GM19452 (cell line): ENCODE measurements around the gene HOXA1.

Experiments
- ATAC-seq: cut with Tn5 transposase; IDR thresholded peaks from one replicate; pipeline ENCODE4 v1.9.1; 2021; ENCODE audit not compliant: unreplicated experiment

HOXA1 gene

DNA sequence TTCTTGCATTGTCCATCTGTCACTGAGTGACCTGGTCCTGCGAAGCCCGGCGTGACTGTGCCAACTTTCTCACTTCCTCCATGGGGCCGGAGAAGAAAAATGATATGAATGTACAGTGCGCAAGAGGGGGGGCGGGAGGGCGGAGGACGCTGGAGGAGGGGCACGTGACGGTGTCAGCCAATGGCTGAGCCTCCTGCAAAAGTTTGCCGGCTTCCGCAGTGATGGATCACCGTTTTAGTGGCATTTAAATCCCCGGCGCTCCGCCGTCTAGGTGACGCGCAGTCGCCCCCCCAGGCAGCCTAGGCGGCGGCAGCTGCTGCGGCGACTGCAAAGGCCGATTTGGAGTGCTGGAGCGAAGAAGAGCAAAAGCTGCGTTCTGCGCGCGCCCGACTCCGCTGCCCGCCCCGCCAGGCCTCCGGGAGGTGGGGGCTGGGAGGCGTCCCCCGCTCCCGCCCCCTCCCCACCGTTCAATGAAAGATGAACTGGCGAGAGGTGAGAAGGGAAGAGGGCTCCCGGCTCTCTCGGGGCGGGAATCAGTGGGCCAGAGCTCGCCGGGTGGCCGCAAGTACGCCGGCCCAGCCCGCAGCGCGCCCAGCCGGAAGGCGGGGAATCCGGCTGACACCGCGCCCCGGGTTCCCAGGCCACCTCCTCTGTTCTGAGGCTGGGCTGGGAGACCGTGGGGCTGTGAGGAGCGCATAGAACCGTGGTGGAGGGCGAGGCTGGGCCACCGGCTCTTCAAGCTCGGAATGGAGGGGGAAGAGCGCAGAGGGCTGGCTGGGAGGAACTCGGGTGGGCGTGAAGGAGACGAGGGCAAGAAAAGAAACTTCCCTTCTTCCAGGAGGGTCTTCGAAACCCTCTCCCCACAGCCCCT, at the start of gene HOXA1:
HOXA1 (minus strand) TSS at position 104 of the 871 bp plus-strand sequence; CDS start at position 16, 88 bp downstream.
- peak; percentile 92 for ATAC-seq

DNA sequence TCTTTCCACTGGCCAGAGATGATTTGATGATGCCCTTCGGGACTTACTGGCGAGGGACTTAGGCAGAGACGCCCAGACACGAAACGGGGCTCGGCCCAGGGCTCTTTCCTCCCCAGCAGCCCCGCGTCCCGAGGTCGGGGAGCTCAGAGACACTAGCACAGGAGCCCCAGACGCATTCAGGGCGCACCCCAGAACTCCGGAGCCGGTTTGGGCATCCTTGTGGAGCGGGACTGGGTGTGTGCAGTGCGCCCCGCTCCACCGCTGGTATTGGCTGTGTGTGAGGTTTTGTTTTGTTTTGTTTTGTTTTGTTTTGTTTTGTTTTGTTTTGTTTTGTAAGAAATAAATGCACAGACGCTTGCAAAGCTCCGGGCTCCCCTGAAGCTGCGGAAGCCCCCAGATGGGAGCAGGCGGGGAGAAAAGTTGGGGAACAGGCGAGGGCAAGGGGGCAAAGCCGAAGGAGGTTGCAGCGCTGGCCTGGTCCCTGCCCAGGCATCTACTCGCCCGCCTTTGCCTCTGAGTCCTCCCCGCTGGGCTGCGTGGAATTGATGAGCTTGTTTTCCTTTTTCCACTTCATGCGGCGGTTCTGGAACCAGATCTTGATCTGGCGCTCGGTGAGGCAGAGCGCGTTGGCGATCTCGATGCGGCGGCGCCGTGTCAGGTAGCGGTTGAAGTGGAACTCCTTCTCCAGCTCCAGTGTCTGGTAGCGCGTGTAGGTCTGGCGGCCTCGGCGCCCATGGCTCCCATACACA, 49.5 kb upstream of the HOXA1 start:
- no peak for ATAC-seq

DNA sequence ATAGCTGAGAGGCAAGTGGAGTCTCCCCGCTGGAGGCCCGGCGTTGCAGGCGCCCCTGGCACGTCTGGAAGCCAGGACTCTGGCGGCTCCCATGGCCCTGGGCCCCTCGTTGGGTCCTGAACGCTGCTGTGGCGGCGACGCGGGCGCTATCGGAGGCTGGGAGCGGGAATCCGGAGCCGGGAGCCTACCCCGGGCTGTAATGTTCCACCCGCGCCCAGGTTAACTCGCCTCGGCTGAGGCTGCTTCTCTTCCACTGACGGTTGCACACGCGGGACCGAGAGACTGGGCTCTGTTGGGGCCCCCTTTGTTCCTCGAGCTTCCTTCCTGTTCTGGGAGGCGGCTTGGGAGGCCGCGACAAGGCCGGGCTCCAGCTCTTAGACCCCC, 49.0 kb upstream of the HOXA1 start:
- ATAC-seq, result no peak

DNA sequence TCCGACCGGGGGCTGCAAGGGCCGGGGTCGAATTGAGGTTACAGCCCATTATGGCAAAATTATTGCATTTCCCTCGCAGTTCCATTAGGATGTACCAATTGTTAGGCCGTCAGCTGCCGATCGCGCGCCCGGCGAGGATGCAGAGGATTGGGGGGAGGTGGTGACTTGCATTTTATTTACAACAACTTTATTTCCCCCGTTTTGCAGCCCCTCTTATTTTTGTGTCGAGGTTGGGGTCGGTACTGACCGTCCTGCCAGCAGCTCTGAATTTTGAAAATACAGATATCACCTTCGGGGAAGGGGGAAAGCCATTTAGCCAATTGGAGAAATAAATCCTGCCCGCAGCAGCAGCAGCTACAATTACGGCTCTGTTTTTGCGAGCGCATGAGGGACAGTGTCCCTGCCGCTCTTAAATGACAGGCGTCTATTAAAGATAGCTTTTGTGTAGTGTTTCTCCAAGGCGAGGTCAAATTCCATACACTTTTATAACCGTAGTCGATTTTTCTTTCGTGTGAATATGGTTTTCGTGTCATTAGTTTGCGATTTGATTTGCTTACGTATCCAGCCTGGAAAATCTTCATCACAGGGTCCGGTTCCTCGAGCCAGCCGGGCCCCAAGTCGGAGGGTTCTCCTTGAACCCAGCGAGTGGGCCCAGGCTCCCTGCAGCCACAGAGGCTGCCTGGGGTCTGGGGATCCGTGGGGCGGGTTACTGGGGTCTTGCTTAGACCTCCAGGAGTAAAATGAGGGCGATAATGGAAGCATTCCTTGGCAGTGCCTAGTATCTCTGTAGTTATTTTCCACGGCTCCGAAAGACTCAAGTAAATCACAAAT, 48.4 kb upstream of the HOXA1 start:
- no peak for ATAC-seq

DNA sequence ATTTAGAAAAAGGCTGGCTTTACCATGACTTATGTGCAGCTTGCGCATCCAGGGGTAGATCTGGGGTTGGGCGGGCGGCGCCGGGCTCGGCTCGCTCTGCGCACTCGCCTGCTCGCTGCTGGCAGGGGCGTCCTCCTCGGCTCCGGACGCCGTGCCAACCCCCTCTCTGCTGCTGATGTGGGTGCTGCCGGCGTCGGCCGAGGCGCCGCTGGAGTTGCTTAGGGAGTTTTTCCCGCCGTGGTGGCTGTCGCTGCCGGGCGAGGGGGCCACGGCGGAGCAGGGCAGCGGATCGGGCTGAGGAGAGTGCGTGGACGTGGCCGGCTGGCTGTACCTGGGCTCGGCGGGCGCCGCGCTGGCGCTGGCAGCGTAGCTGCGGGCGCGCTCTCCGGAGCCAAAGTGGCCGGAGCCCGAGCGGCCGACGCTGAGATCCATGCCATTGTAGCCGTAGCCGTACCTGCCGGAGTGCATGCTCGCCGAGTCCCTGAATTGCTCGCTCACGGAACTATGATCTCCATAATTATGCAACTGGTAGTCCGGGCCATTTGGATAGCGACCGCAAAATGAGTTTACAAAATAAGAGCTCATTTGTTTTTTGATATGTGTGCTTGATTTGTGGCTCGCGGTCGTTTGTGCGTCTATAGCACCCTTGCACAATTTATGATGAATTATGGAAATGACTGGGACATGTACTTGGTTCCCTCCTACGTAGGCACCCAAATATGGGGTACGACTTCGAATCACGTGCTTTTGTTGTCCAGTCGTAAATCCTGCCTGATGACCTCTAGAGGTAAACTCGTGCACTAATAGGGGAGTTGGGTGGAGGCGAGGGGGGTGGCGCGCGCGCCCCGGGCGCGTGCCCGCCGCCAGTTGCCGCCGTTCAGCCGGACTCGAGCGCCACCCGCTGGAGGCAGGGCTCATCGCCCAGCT, 47.5 kb upstream of the HOXA1 start, which contains the start of gene HOXA5:
HOXA5 (minus strand) TSS at position 659 of the 927 bp plus-strand sequence; CDS start at position 585, 74 bp downstream.
- no peak for ATAC-seq

DNA sequence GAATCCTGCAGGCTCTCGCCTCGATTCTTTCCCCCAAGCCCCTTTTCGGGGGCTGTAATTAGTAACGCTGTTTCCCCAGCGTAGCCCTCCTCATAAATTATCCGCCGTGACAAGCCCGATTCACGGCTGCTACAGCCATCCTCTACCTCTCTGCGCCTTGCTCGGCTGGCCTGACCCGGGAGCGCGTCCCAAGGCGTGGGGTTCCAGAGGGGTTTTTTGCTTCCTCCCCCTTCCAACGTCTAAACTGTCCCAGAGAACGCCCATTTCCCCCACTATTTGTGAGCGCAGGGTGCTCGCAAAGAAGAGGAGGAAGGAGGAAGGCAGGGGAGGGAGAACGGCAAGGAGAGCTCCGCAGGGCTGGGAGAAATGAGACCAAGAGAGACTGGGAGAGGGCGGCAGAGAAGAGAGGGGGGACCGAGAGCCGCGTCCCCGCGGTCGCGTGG, 46.8 kb upstream of the HOXA1 start:
- no peak for ATAC-seq

DNA sequence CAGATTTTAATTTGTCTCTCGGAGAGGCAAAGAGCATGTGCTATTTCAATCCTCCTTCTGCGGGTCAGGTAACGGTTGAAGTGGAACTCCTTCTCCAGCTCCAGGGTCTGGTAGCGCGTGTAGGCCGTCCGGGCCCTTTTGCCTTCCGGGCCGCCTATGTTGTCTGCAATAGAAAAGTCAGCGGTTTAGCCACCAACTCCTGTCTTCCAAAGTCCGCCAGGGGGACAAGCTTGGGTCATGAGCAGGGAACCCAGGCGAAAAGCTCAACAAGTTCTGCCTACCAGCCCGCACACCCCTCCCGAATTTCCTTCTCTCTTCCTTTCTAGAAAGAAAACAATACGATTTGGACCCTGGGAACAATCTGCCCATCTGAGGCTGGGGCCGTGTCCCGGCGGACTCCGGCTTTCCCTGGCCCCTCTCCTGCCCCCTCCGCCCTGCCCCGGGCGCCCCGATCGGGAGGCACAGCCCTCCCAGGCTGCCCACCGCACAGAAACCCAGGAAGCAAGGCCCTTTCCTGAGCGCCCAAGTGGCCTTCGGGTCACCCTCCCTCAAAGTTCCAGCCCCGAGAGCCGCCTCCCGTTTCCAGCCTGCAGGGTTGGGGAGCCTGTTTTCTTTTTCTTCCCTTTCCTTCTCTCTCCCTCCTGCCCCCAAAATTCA, 46.3 kb upstream of the HOXA1 start:
- no peak for ATAC-seq

DNA sequence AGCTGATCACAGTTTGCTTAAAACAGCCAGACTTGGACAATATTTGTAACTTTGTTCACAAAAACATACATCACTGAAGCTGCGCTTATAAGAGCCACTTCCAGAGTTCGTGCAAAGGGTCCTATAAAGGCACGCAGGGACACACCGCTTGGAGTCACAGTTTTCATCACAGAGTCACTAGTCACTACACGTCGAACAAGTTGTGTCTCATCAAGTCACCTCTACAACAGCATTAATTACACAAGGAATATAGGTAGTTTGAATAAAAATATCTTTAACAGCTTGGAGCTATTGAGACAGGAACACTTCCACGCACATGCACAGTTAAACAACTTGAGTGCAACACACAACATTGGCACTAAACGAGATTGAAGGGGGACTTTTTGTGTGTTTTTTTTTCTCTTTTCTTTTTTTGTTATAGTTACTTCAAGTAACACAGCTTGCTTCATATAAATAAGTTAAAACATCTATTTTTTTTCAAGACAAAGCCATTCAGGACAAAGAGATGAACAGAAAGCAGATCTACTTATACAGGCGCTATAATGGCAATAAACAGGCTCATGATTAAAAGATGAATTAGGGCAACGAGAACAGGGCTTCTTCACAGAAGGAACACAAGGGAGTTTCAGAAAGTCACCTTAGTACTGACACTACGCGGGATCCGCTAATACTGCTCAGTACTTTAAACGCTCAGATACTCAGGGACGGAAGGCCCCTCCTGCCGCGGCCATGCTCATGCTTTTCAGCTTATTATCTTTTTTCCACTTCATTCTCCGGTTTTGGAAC, 45.5 kb upstream of the HOXA1 start:
- ATAC-seq, result no peak

DNA sequence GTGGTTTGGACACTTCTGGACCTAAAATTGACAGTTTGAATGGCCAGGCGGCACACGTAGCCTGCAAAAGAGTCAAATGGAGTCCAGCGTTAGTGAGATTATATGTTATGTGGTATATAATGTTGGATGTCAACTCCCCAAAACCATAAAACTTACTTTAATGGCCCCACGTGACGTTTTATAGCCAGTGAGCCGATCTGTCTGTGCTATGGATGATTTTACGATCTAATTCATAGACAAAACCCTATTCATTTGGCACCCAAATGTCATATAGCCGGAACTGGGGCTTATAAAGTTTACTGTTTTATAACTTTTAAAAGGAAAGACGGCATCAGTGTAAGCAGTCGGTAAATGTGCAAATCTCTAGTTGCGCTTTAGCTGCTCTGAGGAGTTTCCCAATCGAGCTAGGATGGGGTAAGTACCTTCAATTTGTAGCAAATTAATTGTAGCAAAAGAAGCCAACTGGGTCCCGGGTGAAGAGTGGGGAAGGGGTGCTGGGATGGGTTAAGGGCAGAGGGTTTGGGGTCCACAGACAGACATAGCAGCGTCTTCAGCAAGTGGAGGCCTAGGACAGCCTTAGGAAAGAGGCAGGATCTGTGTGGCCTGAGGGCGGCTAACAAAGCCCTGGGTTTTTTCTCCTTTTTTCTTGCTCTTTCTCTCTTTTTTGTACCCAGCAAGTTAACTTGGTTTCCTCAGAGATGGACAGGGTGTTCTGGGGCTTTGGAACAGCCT, 44.5 kb upstream of the HOXA1 start:
- no peak for ATAC-seq

DNA sequence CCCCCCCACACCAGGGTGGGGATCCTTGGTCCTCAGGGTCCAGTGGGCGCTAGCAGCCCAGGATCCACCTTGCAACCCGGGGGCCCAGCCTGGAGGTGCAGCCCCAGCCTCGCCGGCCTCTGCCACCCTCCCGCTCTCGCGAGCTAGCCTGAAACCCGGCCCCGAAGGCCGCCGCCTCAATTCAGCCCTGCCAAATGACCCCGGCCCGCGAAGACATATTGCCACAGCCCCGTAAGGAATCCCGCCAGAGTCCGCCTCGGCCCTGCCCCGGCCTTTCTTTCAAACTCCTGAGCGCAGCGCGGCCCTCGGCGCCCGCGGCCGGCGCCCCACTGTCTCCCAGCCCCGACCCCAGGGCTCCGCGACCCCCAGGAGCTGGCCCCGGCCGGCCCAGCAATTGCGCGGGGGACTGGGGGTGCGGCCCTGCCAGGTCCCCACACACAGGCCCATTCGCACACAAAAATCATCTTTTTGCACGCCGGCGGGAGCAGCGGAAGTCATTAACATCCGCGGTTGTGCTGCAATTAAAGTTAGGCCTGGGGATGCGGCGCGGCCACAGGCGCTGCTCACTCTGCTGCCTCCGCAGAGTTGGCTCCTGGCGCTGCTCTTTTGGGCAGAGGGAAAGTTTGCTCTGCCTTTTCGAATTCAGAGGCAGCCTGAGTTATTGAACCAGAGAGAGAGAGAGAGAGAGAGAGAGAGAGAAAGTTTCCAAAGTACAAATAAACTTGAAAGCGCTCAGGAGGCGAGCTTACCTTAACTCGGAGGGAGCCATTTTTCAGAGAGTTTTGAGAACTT, 43.7 kb upstream of the HOXA1 start:
- no peak for ATAC-seq

DNA sequence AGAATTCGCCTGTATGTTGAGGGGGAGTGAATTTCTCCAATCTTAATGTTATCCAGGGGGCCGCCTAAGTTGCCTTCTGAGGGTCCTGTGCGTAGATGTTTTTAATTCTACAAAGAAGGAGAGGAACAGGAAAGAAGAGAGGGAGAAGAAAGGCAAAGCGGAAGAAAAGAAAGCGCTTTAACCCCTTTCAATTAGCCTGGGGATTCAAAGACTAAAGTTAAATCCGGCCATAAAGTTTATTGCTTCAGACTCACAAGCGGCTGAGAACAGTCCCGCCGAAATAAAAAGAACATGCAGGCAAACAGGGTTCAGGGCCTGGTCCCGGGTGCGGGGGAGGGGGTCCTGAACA, 43.2 kb upstream of the HOXA1 start:
- no peak for ATAC-seq

DNA sequence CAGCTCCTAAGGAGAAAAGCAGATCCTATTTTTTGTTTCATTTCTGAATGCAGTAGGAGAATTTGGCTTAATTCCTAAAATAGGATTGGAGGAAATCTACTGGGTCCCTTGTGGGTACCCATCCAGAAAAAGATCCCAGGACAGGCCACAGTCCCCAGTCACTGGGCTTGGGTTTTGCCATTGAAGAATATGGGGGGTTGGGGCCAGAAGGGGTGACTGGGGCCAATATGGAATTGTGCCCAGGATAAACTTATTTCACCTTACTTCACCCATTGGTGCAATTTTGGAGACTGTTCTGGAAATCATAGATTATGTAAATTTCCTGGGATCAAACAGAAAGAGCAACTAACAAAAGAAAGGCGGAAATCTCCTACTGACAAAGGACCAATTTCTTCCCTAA, 42.7 kb upstream of the HOXA1 start:
- ATAC-seq, result no peak

DNA sequence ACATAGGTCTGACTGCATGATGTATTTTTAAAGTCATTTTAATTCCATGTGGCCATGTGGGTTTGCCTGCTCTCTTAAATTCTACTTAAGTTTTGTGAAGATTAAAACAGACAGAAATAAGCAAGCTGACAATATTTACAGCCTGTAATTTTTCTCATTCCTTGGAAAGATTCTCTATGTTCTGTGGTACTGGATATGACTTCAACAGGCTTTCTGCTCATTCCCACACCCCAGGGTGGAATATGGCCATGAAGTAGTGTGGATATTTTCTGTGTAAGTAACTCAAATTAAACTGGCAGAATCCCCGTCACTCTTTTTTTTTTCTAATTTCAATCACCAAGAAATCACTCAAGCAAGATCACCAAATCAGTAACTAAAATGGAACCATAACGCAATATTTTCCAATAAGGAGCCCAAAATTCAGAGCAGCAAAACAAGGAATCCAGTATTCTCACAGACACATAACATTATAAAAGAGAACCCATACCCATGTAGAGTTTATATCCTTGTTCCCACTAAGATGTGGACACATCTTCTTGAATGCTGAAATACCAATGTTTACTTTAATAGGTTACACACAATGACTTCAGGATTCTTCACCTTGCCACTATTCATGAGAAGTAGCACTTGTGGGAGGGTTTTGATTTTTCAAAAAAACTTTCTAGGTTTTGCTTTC, 42.0 kb upstream of the HOXA1 start:
- ATAC-seq, result no peak

DNA sequence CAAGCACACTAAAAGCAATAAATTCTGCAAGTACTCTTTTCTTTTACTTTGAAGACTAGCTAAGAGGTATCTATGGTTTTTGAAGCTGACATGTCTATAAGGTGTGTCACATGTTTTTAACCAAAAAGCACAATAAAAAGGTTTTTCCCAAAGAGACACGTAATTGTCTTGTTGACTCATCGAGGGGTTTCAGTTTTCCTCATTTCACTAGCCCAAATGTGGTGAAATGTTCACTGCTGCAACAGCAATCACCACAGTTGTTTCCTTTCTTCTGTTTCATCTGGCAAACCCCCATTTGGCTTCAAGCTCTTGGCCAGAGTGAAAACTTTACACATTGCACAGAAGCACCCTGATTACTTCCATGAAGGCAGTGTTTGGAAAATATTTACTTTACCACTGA, 38.6 kb upstream of the HOXA1 start:
- ATAC-seq, result no peak

DNA sequence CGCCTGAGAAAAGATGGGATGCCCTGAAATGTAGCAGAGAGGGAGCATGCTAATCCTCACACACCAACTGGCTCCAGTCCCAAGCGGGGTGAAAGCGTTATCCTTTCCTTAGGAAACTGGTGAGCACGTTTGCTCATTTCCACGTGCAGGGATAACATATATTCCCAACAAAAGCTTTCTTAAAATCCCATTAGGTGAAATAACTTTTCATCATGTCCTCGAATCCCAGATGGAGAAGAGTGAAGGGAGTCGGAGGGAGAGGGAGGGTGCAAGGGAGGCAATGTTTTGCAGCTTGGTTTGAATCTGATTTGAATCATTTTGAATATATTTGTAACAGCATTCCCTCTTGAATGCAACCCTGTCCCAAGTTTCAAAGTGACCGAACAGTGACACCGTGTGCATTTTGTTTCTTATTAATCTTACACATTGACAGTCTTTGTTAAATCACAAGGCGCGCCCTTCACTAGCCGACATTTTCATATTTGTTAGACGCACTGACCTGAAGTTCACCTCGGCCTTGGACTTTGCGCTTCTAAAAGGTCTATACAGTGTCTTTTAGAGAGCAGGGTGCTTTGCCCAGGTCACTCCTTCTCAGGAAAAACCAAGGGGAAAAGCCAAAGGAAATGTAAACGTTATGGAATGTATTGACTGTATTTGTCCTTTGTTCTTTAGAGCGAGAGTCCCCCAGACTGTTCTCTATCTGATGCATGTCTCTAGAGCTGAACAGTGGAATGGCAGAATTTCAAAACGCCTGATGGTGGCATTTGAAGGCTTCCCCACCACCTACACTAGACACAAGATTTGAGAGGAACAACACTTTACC, 37.8 kb upstream of the HOXA1 start:
- no peak for ATAC-seq

DNA sequence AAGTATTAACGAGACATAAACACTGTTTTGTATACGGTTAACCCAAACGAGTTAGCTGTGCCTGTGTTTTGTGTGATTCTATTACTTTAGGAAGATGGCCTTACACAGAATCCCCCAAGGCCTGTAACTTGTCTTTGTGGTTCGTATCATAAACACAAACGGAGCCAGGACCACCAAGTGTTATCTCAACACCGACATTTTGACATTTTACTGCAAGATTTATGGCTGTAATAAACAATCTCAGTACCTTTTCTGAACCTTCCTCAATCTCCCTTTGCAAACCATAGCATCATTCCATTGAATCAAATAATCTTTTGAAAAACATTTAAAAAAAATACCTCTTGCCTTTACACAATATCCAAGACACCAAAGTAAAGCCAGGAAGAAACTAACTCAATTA, 37.2 kb upstream of the HOXA1 start:
- no peak for ATAC-seq
